T-helper 22 cell (primary cell): ENCODE measurements around the gene GNAI3.

ENCODE experiments used
- DNase-seq: peaks from one replicate; pipeline ENCODE4 v3.0.0-alpha.2; 2020; ENCODE audit warnings: low read depth

Gene GNAI3

GRCh38 chr1:109598655-109599054 lies 50.2 kb downstream of the GNAI3 start:
- no peak for DNase-seq

GRCh38 chr1:109603229-109603628 lies 54.8 kb downstream of the GNAI3 start:
- no peak for DNase-seq

GRCh38 chr1:109605381-109605780 lies 57.0 kb downstream of the GNAI3 start:
- no peak for DNase-seq

- DNase-seq, result no peak
Measured at GRCh38 chr1:109609881-109610280, 61.5 kb downstream of the GNAI3 start.

- no peak for DNase-seq
Measured at GRCh38 chr1:109610609-109611307, 62.3 kb downstream of the GNAI3 start.

GRCh38 chr1:109611308-109611990 lies 63.0 kb downstream of the GNAI3 start:
- no peak for DNase-seq

- DNase-seq, result no peak
Measured at GRCh38 chr1:109613361-109614147, 65.1 kb downstream of the GNAI3 start.

- DNase-seq, result peak; percentile 48
Measured at GRCh38 chr1:109615879-109616278, 67.5 kb downstream of the GNAI3 start.

GRCh38 chr1:109616391-109616790 lies 68.0 kb downstream of the GNAI3 start:
- DNase-seq, result no peak

GRCh38 chr1:109617291-109617801 lies 68.9 kb downstream of the GNAI3 start:
- DNase-seq, result no peak

- DNase-seq, result no peak
Measured at GRCh38 chr1:109618661-109619575, 70.5 kb downstream of the GNAI3 start.

GRCh38 chr1:109619576-109620400 lies 71.4 kb downstream of the GNAI3 start, which contains the start of the genes AMPD2 and GNAT2:
Gene AMPD2 (plus strand): TSS chr1:109619837. CDS start chr1:109621176, 1,339 bp downstream.
Gene GNAT2 (minus strand): TSS chr1:109619616. CDS start chr1:109612870, 6,746 bp downstream.
- peak; percentile 79 for DNase-seq

- no peak for DNase-seq
Measured at GRCh38 chr1:109620401-109620791, 72.0 kb downstream of the GNAI3 start.

GRCh38 chr1:109620841-109621286 lies 72.4 kb downstream of the GNAI3 start:
- peak; percentile 98 for DNase-seq

GRCh38 chr1:109621379-109622136 lies 73.1 kb downstream of the GNAI3 start:
- no peak for DNase-seq

- DNase-seq, result no peak
Measured at GRCh38 chr1:109622137-109622892, 73.9 kb downstream of the GNAI3 start.

GRCh38 chr1:109622895-109623294 lies 74.5 kb downstream of the GNAI3 start:
- DNase-seq, result no peak

- no peak for DNase-seq
Measured at GRCh38 chr1:109623601-109624161, 75.3 kb downstream of the GNAI3 start.
